Measurements from ENCODE around the gene YIPF2. TPM values are rescaled to one million over a fixed set of nuclear protein-coding genes. Genes with fewer than 3 reads are reported as not detected.
"Not testable (repeated sequence)": the region's sequence is repeated elsewhere in the genome, so short reads cannot be mapped to it uniquely, and the experiment has no call there.

Gene YIPF2
- total RNA-seq, 1 experiment from 2014 or later, result 126 TPM

- Histone ChIP-seq H3K4me1 (ENCODE audit: insufficient read depth, low read length) (peaks cover 23% of the 10 kb centered on the region), H3K9me3 (ENCODE audit: low read length) (no peaks in the 10 kb centered on the region), H4K20me1 (ENCODE audit: low read length) (peaks cover 31% of the 10 kb centered on the region), H3K4me2 (ENCODE audit: low read length) (peak overlapping the region; percentile 94), H3K79me2 (ENCODE audit: low read length) (peaks cover 61% of the 10 kb centered on the region), H3F3A (ENCODE audit: low read length, unreplicated experiment) (no peaks in the 10 kb centered on the region), H3K9me2 (replicated peaks; ENCODE audit: low read length) (no peaks in the 10 kb centered on the region), H3K27me3 (ENCODE audit: low read length) (no peaks in the 10 kb centered on the region), H3K36me3 (ENCODE audit: low read depth, low read length) (peaks cover 5% of the 10 kb centered on the region; the same call in 1 of the 2 replicates), H3K27ac (ENCODE audit: low read length) (peak overlapping the region; percentile 30; the same call in 1 of the 2 replicates), H3K4me3 (ENCODE audit: low read length) (peak overlapping the region; percentile 81), H2AFZ (ENCODE audit: low read length) (peak overlapping the region; percentile 47), H3K9ac (ENCODE audit: low read length) (peak overlapping the region; percentile 78)
- POLR2A ChIA-PET (ENCODE audit: unreplicated experiment), result interaction anchor here (0.6 to 0.7 kb wide), 3 partner anchors 20 to 675 kb away, joined by 3 to 8 read pairs (median 4); partner anchors contain the start of gene LDLR
- CTCF ChIA-PET, result interaction anchor here (0.9 kb wide), 1 partner anchor 19 kb away, joined by 3 read pairs; no protein-coding TSS in a partner anchor
- no TSS peak for BruUV-seq (replicated peaks)
- ATAC-seq (peak; percentile 38), DNase-seq (peak; percentile 35)
- intact Hi-C loops (cut with micrococcal nuclease), result no loop called here
- TF ChIP-seq EZH2 (IDR thresholded peaks at IDR 0.05; ENCODE audit: low read length, unreplicated experiment) (no peak), CTCF (conservative IDR thresholded peaks at IDR 0.05; ENCODE audit: low read depth, low read length) (no peak), EZH2phosphoT487 (IDR thresholded peaks at IDR 0.05; ENCODE audit: borderline replicate concordance, low read length) (0 out of 2 replicates have a peak, but pooled peaks have one; percentile 37)
Measured at GRCh38 chr19:10961073-10961860, 32.8 kb upstream of the YIPF2 start.

- DNase-seq (peak; percentile 99), ATAC-seq (peak; percentile 84)
- H3K4me2 ChIP-seq (ENCODE audit: low read length), result peak within 1 kb of the TSS; percentile 96
- TSS peak; percentile 98 for BruUV-seq (replicated peaks)
- H3K9me2 ChIP-seq (replicated peaks; ENCODE audit: low read length), result no peaks in the 10 kb centered on the region
- TF ChIP-seq EZH2 (IDR thresholded peaks at IDR 0.05; ENCODE audit: low read length, unreplicated experiment), result no peak
- TF ChIP-seq EZH2phosphoT487 (IDR thresholded peaks at IDR 0.05; ENCODE audit: borderline replicate concordance, low read length), result peak; percentile 81; the same call in 1 of the 2 replicates
- peak within 1 kb of the TSS; percentile 91 for H2AFZ ChIP-seq (ENCODE audit: low read length)
- H3K4me1 ChIP-seq (ENCODE audit: insufficient read depth, low read length), result peaks cover 23% of the 10 kb centered on the region
- H3K79me2 ChIP-seq (ENCODE audit: low read length), result peaks cover 53% of the 10 kb centered on the region
- no peaks in the 10 kb centered on the region for H3K9me3 ChIP-seq (ENCODE audit: low read length)
- H3K27me3 ChIP-seq (ENCODE audit: low read length), result no peaks in the 10 kb centered on the region
- H3K9ac ChIP-seq (ENCODE audit: low read length), result peak within 1 kb of the TSS; percentile 92
- peak within 1 kb of the TSS; percentile 45 for H3K27ac ChIP-seq (ENCODE audit: low read length)
- peak within 1 kb of the TSS; percentile 82 for H3K4me3 ChIP-seq (ENCODE audit: low read length)
- ChIA-PET POLR2A (ENCODE audit: unreplicated experiment) (interaction anchor here (0.5 to 0.6 kb wide), 2 partner anchors 48 to 129 kb away, joined by 4 to 11 read pairs; partner anchors contain the start of gene LDLR), CTCF (interaction anchor here (0.9 kb wide), 1 partner anchor 18 kb away, joined by 3 read pairs; no protein-coding TSS in a partner anchor)
- H3F3A ChIP-seq (ENCODE audit: low read length, unreplicated experiment), result no peaks in the 10 kb centered on the region
- intact Hi-C loops (cut with micrococcal nuclease), result loop anchor here (1.0 kb wide), 1 partner anchor 21 kb away; no protein-coding TSS in a partner anchor
- peaks cover 30% of the 10 kb centered on the region for H4K20me1 ChIP-seq (ENCODE audit: low read length)
- H3K36me3 ChIP-seq (ENCODE audit: low read depth, low read length), result peaks cover 5% of the 10 kb centered on the region; the same call in 1 of the 2 replicates
Measured at GRCh38 chr19:10960314-10961072, 32.1 kb upstream of the YIPF2 start, which contains the start of gene SMARCA4. Gene SMARCA4 (plus strand): TSS chr19:10961030. CDS start chr19:10984152, 23,122 bp downstream.

- H3K9me2 ChIP-seq (replicated peaks; ENCODE audit: low read length); H3K9me3 ChIP-seq (ENCODE audit: low read length); BruUV-seq (replicated peaks); H3K36me3 ChIP-seq (ENCODE audit: low read depth, low read length); H3F3A ChIP-seq (ENCODE audit: low read length, unreplicated experiment); H3K27ac ChIP-seq (ENCODE audit: low read length); ATAC-seq; POLR2A ChIA-PET (ENCODE audit: unreplicated experiment); H2AFZ ChIP-seq (ENCODE audit: low read length); intact Hi-C loops (cut with micrococcal nuclease); CTCF ChIA-PET; H3K27me3 ChIP-seq (ENCODE audit: low read length); DNase-seq: not testable (repeated sequence)
- peak overlapping the region; percentile 82 for H3K4me3 ChIP-seq (ENCODE audit: low read length)
- H3K4me2 ChIP-seq (ENCODE audit: low read length), result peak overlapping the region; percentile 96
- peaks cover 26% of the 10 kb centered on the region for H3K4me1 ChIP-seq (ENCODE audit: insufficient read depth, low read length)
- peaks cover 43% of the 10 kb centered on the region for H3K79me2 ChIP-seq (ENCODE audit: low read length)
- H3K9ac ChIP-seq (ENCODE audit: low read length), result peak overlapping the region; percentile 92
- H4K20me1 ChIP-seq (ENCODE audit: low read length), result peaks cover 20% of the 10 kb centered on the region
Measured at GRCh38 chr19:10959277-10959968, 31.0 kb upstream of the YIPF2 start.

All from PC-3 (cell line).